Measurements from ENCODE around the gene RAD51AP2. TPM values are rescaled to one million over a fixed set of nuclear protein-coding genes. Genes with fewer than 3 reads are reported as not detected.

The RAD51AP2 gene
- total RNA-seq, 1 donor from 2014 or later: not detected

DNA sequence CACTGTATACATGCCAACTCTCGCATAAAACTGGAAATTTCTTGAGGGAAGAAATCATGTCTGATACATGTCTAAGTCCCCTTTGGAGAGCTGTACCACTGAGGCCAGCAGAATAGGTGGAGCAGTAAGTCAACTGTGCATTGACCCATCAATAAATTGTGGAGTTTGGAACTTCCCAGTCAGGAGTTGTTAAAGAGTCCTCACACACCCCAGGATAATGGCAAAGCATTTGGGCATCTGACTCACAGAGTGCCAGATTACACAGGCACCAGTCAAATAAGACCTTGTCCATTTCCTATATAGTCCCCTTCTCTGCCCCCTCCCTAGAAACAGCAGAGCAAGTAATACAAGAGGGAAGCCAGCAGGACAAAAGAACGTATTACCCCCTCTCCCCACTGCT is 32.7 kb upstream of the RAD51AP2 start:
- H3K4me3 ChIP-seq: no peak overlapping the region
- no peaks in the 10 kb centered on the region for H3K27me3 ChIP-seq
- H3K9me3 ChIP-seq: no peaks in the 10 kb centered on the region
- TF ChIP-seq, protein P1, sequence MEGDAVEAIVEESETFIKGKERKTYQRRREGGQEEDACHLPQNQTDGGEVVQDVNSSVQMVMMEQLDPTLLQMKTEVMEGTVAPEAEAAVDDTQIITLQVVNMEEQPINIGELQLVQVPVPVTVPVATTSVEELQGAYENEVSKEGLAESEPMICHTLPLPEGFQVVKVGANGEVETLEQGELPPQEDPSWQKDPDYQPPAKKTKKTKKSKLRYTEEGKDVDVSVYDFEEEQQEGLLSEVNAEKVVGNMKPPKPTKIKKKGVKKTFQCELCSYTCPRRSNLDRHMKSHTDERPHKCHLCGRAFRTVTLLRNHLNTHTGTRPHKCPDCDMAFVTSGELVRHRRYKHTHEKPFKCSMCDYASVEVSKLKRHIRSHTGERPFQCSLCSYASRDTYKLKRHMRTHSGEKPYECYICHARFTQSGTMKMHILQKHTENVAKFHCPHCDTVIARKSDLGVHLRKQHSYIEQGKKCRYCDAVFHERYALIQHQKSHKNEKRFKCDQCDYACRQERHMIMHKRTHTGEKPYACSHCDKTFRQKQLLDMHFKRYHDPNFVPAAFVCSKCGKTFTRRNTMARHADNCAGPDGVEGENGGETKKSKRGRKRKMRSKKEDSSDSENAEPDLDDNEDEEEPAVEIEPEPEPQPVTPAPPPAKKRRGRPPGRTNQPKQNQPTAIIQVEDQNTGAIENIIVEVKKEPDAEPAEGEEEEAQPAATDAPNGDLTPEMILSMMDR (IDR thresholded peaks at IDR 0.05): no peak
- H3K27ac ChIP-seq: no peak overlapping the region
- H3K4me1 ChIP-seq: no peaks in the 10 kb centered on the region
- no peak for DNase-seq (ENCODE audit: low spot score in 2 of 2)
- intact Hi-C loops (cut with DNase I): no loop called here
- no peaks in the 10 kb centered on the region for H3K36me3 ChIP-seq

DNA sequence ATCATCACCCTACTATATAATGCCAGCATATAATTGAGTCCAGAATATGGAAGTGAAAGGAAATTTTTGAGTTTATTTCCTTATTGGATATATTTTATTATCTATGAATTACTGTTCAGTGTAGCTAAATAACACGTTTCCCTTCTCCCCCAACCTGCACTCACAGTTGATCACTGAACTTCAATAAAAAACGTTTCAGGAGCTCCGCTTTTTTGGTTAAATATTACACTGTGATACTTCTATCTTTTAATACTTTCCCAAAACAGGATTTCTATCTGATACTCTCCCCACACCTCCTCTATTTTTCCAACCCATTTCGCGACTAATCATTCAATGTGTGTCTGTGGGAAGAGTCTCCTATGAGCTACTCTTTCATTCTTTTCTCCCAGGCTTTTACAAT is 29.5 kb upstream of the RAD51AP2 start:
- Histone ChIP-seq H3K27ac (no peak overlapping the region), H3K36me3 (no peaks in the 10 kb centered on the region), H3K27me3 (no peaks in the 10 kb centered on the region), H3K4me1 (no peaks in the 10 kb centered on the region), H3K4me3 (no peak overlapping the region), H3K9me3 (no peaks in the 10 kb centered on the region)
- DNase-seq (ENCODE audit: low spot score in 2 of 2): no peak
- intact Hi-C loops (cut with DNase I): no loop called here
- TF ChIP-seq, protein P1 (IDR thresholded peaks at IDR 0.05): no peak

DNA sequence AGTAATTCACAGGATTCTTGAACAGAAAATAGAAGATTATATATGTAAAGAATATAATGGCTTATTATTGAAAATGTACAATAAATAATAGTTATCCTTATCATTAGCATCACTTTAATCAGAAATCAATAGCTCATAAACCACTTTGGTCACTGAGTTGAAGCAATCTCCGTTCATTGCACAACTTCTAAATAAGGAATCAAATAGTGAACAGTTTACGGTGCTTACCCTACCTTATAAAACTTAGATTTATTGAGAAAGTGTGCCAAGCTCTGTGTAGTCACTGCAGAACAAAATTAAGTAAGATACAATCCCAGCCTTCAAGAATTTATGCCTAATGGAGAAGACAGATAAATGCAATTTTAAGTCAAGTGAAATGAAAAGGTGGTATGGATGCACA is 29.0 kb upstream of the RAD51AP2 start:
- no peaks in the 10 kb centered on the region for H3K36me3 ChIP-seq
- H3K4me1 ChIP-seq: no peaks in the 10 kb centered on the region
- DNase-seq (ENCODE audit: low spot score in 2 of 2): no peak
- no peaks in the 10 kb centered on the region for H3K9me3 ChIP-seq
- H3K27me3 ChIP-seq: no peaks in the 10 kb centered on the region
- TF ChIP-seq, protein P1 (IDR thresholded peaks at IDR 0.05): no peak
- no peak overlapping the region for H3K27ac ChIP-seq
- H3K4me3 ChIP-seq: no peak overlapping the region
- intact Hi-C loops (cut with DNase I): no loop called here

GRCh38 chr2:17545680-17546613 is 27.7 kb upstream of the RAD51AP2 start:
- H3K4me1 ChIP-seq: no peaks in the 10 kb centered on the region
- no peaks in the 10 kb centered on the region for H3K36me3 ChIP-seq
- TF ChIP-seq, protein P1 (IDR thresholded peaks at IDR 0.05): no peak
- no peak overlapping the region for H3K4me3 ChIP-seq
- intact Hi-C loops (cut with DNase I): no loop called here
- H3K27ac ChIP-seq: no peak overlapping the region
- no peaks in the 10 kb centered on the region for H3K27me3 ChIP-seq
- H3K9me3 ChIP-seq: no peaks in the 10 kb centered on the region
- DNase-seq (ENCODE audit: low spot score in 2 of 2): no peak

- Histone ChIP-seq H3K4me1 (no peaks in the 10 kb centered on the region), H3K9me3 (no peaks in the 10 kb centered on the region), H3K27me3 (no peaks in the 10 kb centered on the region), H3K27ac (no peak overlapping the region), H3K36me3 (no peaks in the 10 kb centered on the region), H3K4me3 (no peak overlapping the region)
- intact Hi-C loops (cut with DNase I): no loop called here
- TF ChIP-seq, protein P1 (IDR thresholded peaks at IDR 0.05): no peak
- DNase-seq (ENCODE audit: low spot score in 2 of 2): no peak
These were observed 26.0 kb upstream of the RAD51AP2 start for GRCh38 chr2:17544256-17544655.
